OCI-M1 (cell line): ENCODE measurements around the gene EEF1AKMT2.
A peak's percentile ranks its signal among the peaks of the same experiment; 100 is the strongest.
"Not testable (repeated sequence)": the region's sequence is repeated elsewhere in the genome, so short reads cannot be mapped to it uniquely, and the experiment has no call there.

Source experiments
- DNase-seq: peaks from one replicate; lab custom pipeline; 2025; lab: John Stamatoyannopoulos, UW

EEF1AKMT2 gene

GRCh38 chr10:124791547-124792348 is at the start of gene EEF1AKMT2:
EEF1AKMT2 (minus strand) TSS chr10:124791887; CDS start chr10:124791833, 54 bp downstream.
- peak; percentile 96 for DNase-seq

- DNase-seq: no peak
Observed at GRCh38 chr10:124837687-124838086, 46.0 kb upstream of the EEF1AKMT2 start.

DNA sequence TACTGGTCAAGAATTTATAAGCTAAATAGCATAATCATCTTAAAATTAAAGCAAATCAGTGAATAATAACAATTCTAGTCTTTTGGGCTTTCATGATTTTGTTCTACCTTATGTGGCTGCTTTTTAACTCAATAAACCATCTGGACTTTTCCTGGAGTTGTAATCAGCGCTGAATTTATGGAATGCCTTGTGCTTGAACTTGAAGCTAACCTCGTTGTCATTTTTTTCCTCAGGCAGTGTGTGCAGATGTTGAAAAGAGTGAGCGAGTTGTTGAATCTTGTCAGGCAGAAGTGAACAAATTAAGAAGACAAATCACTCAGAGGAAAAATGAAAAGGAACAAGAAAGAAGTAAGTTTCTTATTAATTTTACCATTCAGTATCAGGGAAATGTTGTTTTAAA is 39.4 kb upstream of the EEF1AKMT2 start:
- no peak for DNase-seq

DNA sequence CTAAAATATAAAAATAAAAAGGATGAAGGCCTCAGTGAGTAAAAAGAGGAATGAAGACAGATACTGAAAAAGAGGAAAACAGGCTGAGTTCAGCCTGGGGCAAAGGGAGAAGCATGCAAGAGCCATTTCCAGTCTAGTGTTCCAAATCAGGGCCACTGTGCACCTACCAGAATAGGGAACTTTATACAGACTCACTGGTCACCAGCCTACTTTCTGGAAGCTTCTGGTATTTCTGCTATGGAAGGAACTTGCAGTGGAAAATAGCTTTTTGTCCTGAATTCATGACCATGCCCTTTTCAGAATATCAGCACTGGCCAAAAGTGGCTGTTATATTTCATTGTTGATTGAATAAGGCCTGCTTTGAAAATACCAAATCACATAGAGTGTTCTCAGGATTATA is 38.8 kb upstream of the EEF1AKMT2 start:
- DNase-seq: no peak

DNA sequence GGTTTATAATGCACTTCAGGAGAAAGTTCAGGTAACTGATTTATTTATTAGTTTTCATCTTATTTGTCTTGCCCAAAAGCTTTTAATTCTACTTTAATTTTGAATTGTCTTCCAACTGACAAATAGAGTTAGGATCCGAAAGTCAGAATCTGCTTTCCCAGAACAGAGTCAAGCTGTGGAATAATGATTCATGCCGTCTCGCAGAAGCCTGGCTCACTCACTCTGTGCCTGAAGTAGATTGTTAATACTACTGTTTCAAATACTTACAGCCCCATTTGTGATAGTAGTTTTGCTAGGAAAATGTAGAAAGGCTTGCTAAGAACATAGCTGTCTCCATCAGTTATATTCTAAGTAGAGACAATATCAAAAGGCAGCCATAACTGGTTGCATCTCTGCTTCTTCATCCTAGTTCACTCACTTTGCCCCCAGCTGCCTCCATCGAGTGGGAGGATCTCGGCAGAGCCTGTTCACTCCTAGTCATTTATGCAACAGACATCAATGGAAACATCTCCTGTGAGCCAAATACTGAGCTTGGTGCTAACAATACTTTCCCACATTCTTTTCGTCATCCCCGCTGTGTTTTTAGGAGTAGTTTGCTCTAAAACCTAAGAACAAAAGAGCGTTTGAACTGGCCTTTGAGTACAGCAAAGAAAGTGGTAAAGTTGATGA is 37.9 kb upstream of the EEF1AKMT2 start:
- DNase-seq: no peak

GRCh38 chr10:124827474-124827873 is 35.8 kb upstream of the EEF1AKMT2 start:
- DNase-seq: peak; percentile 60

- no peak for DNase-seq
Observed at GRCh38 chr10:124826262-124826661, 34.6 kb upstream of the EEF1AKMT2 start.

DNA sequence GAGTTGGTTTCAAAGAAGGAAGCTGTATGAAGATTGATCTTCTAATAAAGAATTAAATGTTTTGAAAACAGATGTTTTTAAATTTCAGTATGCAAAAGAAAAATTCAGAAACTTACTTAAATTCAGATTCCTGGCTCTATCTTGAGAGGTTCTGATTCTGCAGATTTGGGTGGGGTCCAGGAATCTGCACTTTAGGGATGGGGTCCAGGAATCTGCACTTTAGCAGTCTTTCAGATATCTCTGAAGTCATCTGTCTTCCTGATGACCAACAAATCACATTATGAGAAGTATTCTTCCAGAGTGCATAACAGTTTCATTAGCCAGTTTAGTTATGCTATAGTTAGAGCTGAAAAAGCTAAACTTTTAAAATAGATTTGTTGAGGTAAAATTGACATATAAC is 34.0 kb upstream of the EEF1AKMT2 start:
- DNase-seq: no peak

DNA sequence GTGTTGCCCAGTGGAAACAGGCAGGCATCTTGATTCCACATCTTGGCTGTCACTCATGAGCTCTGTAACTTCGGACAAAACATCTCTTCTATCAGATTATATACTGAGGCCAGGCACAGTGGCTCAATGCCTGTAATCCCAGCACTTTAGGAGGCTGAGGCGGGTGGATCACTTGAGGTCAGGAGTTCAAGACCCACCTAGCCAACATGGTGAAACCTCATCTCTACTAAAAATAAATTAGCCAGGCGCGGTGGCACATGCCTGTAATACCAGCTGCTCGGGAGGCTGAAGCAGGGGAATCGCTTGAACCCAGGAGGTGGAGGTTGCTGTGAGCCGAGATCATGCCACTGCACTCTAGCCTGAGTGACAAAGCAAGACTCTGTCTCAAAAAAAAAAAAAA is 33.2 kb upstream of the EEF1AKMT2 start:
- DNase-seq: not testable (repeated sequence)

GRCh38 chr10:124824507-124824906 is 32.8 kb upstream of the EEF1AKMT2 start:
- no peak for DNase-seq

GRCh38 chr10:124821520-124821919 is 29.8 kb upstream of the EEF1AKMT2 start:
- no peak for DNase-seq

GRCh38 chr10:124820121-124820520 is 28.4 kb upstream of the EEF1AKMT2 start:
- no peak for DNase-seq

DNA sequence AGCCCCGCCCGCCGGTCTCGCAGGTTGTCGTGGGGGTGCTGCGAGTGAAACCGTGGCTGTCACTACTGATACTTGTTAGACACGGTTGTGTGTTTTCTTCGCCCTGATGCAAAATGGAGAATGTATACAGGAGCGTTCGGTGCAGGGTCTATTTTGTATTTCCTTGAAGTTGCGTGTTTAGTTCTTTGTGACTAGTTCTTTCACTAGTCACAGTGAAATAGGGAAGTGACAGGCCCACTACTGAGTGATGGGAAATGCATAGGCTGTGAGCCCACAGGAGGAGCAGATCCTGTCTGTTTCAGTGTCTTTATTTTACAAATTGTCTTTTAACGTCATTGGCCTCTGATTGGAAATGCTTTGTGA is 10.6 kb upstream of the EEF1AKMT2 start:
- DNase-seq: peak; percentile 50

DNA sequence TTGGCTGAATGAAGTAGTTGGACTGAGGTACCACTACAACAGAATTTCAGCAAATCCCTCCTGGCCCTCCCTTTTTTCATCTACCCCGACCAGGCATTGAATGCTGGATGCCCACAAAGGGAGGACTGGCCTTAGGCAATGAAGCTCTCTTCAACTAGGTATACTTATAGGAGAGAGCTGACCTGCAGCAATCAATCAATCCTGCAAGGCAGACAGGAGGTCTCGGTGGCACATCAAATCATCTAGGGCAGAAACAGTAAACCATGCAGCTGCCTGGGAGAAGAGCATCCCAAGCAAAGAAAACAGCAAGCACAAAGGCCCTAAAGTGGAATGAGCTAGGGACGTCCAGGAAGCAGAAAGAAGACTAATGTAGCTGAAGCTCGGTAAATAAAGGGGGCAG is 7.5 kb upstream of the EEF1AKMT2 start:
- no peak for DNase-seq

DNA sequence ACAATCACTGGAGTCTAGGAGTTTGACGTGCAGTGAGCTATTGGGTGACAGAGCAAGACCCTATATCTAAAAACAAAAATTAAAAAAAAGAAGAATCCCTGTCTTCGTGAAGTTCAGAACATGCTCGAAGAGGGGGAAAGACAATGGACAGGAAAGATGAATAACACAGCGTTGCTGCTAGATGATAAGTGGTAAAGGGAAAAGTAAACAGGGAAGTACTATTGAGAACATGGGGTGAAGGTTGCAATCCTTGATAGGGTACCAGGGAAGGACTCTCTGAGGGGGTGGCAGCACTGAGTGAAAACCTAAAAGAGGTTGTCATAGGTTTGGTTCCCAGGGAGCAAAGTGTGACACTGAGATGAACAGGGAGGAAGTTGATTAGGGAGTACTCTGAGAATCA is 7.1 kb upstream of the EEF1AKMT2 start:
- DNase-seq: peak; percentile 35

GRCh38 chr10:124798364-124798763 is 6.7 kb upstream of the EEF1AKMT2 start:
- DNase-seq: peak; percentile 27

DNA sequence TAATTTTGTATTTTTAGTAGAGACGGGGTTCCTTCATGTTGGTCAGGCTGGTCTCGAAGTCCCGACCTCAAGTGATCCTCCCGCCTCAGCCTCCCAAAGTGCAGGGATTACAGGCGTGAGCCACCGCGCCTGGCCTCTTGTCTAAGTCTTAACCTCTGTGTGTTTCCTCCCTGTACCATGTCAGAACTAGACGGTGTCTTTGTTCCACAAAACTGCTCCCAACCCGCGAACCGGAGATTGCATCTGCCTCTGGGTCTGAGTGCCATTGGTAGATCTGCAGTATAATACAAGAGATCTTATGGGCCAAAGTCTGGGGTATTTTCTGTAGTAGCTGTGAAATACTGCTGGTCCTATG is 1.3 kb upstream of the EEF1AKMT2 start:
- no peak for DNase-seq

DNA sequence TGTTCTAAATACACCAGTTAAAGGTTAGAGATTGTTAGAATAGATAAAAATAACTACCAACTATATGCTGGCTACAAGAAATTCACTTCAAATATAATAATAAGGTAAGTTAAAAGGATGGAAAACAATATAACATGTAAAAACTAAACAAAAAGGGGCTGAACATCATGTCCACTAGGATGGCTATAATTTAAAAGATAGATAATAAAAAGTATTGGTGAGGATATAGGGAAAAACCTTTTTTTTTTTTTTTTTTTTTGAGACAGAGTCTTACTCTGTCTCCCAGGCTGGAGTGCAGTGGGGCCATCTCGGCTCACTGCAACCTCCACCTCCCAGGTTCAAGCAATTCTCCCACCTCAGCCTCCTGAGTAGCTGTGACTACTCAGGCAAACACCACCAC is 8.8 kb downstream of the EEF1AKMT2 start:
- not testable (repeated sequence) for DNase-seq

GRCh38 chr10:124768791-124769190 is 22.9 kb downstream of the EEF1AKMT2 start:
- no peak for DNase-seq

GRCh38 chr10:124765256-124765655 is 26.4 kb downstream of the EEF1AKMT2 start:
- no peak for DNase-seq

GRCh38 chr10:124763267-124763666 is 28.4 kb downstream of the EEF1AKMT2 start:
- DNase-seq: no peak

DNA sequence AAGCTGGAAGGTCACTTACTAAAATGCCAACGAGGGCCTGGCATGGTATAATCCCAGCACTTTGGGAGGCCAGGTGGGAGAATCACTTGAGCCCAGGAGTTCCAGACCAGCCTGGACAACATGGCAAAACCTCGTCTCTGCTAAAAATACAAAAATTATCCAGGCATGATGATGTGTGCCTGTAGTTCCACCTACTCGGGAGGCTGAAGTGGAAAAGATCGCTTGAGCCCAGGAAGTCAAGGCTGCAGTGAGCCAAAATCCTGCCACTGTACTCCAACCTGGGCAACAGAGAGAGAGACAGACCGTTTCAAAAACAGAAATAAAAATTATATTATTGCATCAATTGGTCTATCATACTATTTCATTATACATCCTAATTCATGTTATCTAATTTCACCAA is 29.4 kb downstream of the EEF1AKMT2 start:
- DNase-seq: no peak

- no peak for DNase-seq
Observed at GRCh38 chr10:124756156-124756903, 35.4 kb downstream of the EEF1AKMT2 start.
